ENCODE measurements around the gene VPS72. TPM values are rescaled to one million over a fixed set of nuclear protein-coding genes. Genes with fewer than 3 reads are reported as not detected.

Gene VPS72
- total and polyA plus RNA-seq, 2 of the 13 experiments (the other 11 are each of a cell fraction or from before 2014, with no cell fraction given) = 33.7 to 34.5 TPM

GRCh38 chr1:151196292-151196800, 6.3 kb upstream of the VPS72 start:
- H3K4me3 ChIP-seq (replicated peaks in 1 of 3; ENCODE audit: insufficient read depth in 1 of 3, low read depth in 2 of 3, low read length in 3 of 3) = peak overlapping the region; percentile 50 to 68 (median 67)
- H2AFZ ChIP-seq (ENCODE audit: low read length) = peak overlapping the region; percentile 5
- BruUV-seq (replicated peaks) = no TSS peak
- POLR2A ChIA-PET = interaction anchor here (1.0 to 2.4 kb wide), 6 partner anchors 8 to 144 kb away, joined by 3 to 14 read pairs (median 4); partner anchors contain the start of genes LYSMD1, PSMD4 and SCNM1
- CTCF ChIA-PET (ENCODE audit: low intra/inter-chr PET ratio, low total read pairs) = interaction anchor here (0.9 to 1.7 kb wide), 2 partner anchors 56 to 144 kb away, joined by 3 to 4 read pairs; no protein-coding TSS in a partner anchor
- H3K36me3 ChIP-seq (replicated peaks in 1 of 2; ENCODE audit: control insufficient read depth in 1 of 2, insufficient read depth in 2 of 2, low read length in 2 of 2) = no peaks in the 10 kb centered on the region; a peak in 1 of 5 replicates
- FAIRE-seq = peak; percentile 77
- peaks cover 25% of the 10 kb centered on the region for H3K79me2 ChIP-seq (ENCODE audit: insufficient read depth, low read length)
- peak; percentile 56 for ATAC-seq
- peak; percentile 91 for DNase-seq (ENCODE audit: low spot score)
- no peaks in the 10 kb centered on the region; a peak in 1 of 5 replicates for H3K27me3 ChIP-seq (ENCODE audit: control insufficient read depth in 1 of 2, insufficient read depth in 2 of 2, low read length in 2 of 2)
- H4K20me1 ChIP-seq (ENCODE audit: insufficient read depth, low read length) = peaks cover 9% of the 10 kb centered on the region; the same call in 1 of the 2 replicates
- no peaks in the 10 kb centered on the region for H3K9me3 ChIP-seq (ENCODE audit: low read length)
- intact Hi-C loops (cut with micrococcal nuclease; ENCODE audit: unreplicated experiment) = loop anchor here (1.0 to 5.0 kb wide), 2 partner anchors 55 to 151 kb away; partner anchors contain the start of gene RFX5
- peak overlapping the region; percentile 93 for H3K27ac ChIP-seq (ENCODE audit: extremely low read length, insufficient read depth, low read length)
- under 1% methylated on average over 14 of the region's 14 CpGs for WGBS (ENCODE audit: low lambda C conversion rate)
- H3K9ac ChIP-seq (ENCODE audit: insufficient read depth, low read depth, low read length) = peak overlapping the region; percentile 89
- peaks cover 32% of the 10 kb centered on the region for H3K4me1 ChIP-seq (ENCODE audit: insufficient read depth, low read length)
- peak overlapping the region; percentile 59 for H3K4me2 ChIP-seq (ENCODE audit: low read depth, low read length)
- in situ Hi-C loops (cut with HindIII; ENCODE audit: extremely low pct_ligation_motif_present, low pct_unique_long_range_greater_than_20kb) = no loop called here
- TF ChIP-seq SMC3 (IDR thresholded peaks at IDR 0.05; ENCODE audit: low read length) (peak; percentile 17; the same call in 1 of the 2 replicates), STAT5B (CRISPR knock-in tag; IDR thresholded peaks at IDR 0.05) (no peak), RBM22 (optimal IDR thresholded peaks at IDR 0.05; ENCODE audit: low read length) (no peak), PHF8 (CRISPR knock-in tag; IDR thresholded peaks at IDR 0.05) (0 out of 2 replicates have a peak, but pooled peaks have one; percentile 2), ZFP82 (CRISPR knock-in tag; IDR thresholded peaks at IDR 0.05; ENCODE audit: borderline replicate concordance) (no peak), ZBTB25 (CRISPR knock-in tag; IDR thresholded peaks at IDR 0.05) (0 out of 2 replicates have a peak, but pooled peaks have one; percentile 33), ZNF446 (CRISPR knock-in tag; IDR thresholded peaks at IDR 0.05) (no peak), ZNF382 (CRISPR knock-in tag; IDR thresholded peaks at IDR 0.05; ENCODE audit: borderline replicate concordance) (no peak), FOSL1 (CRISPR knock-in tag; IDR thresholded peaks at IDR 0.05; ENCODE audit: borderline replicate concordance) (no peak), MIXL1 (CRISPR knock-in tag; IDR thresholded peaks at IDR 0.05) (0 out of 2 replicates have a peak, but pooled peaks have one; percentile 39), ZNF746 (CRISPR knock-in tag; IDR thresholded peaks at IDR 0.05) (no peak), ZNF704 (CRISPR knock-in tag; IDR thresholded peaks at IDR 0.05; ENCODE audit: borderline replicate concordance) (no peak), ATF4 (CRISPR knock-in tag; IDR thresholded peaks at IDR 0.05) (peak in 1 of 2 experiments; percentile 48; a peak in 2 of 4 replicates), ZNF713 (CRISPR knock-in tag; IDR thresholded peaks at IDR 0.05) (no peak), MAZ (IDR thresholded peaks at IDR 0.05; ENCODE audit: borderline replicate concordance, low read depth, low read length) (no peak), MAZ (CRISPR knock-in tag; IDR thresholded peaks at IDR 0.05; ENCODE audit: low read depth) (peak; percentile 15; the same call in 1 of the 2 replicates), ZNF775 (CRISPR knock-in tag; IDR thresholded peaks at IDR 0.05; ENCODE audit: borderline replicate concordance) (peak; percentile 27; the same call in 1 of the 2 replicates), CTCF (CRISPR knock-in tag; IDR thresholded peaks at IDR 0.05) (peak; percentile 71), ESRRA (CRISPR knock-in tag; IDR thresholded peaks at IDR 0.05; ENCODE audit: low read depth) (no peak), CENPX (CRISPR knock-in tag; IDR thresholded peaks at IDR 0.05) (no peak)

All from HepG2 (cell line).